ENCODE data around the gene MRPL47.

The MRPL47 gene

DNA sequence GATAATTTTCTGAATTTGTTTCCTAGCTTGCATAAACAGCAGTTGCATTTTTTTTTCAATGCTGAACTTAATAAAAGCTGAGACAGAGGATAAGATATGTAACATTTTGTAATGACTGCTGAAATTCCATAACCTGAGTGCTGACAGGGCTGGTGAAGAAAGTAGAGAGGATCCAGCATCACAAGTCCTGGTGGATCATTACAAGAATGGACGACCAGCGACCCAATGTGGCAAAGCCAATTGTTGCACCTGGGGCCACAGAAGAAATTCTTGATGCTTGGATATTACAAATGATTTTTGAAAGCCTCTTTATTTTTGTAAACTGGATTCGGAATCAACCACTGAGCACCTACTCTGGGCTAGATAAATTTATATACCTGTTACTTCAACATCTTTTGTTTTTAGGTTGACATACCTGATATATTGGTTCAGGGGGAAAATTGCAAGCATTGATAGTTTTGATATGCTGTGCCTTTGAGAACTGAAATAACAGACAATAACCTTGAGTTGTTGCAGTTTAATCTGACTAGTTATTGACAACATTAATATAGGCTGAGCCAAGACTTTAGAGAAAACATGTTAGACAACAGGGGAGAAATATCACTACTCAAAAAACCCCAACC, 45.6 kb downstream of the MRPL47 start:
- H3K9me3 ChIP-seq (ENCODE audit: control insufficient read depth, insufficient read depth, low read length), result no peaks in the 10 kb centered on the region
- H3K9ac ChIP-seq (ENCODE audit: low read depth, low read length), result no peak overlapping the region
- no peaks in the 10 kb centered on the region for H3K4me1 ChIP-seq (ENCODE audit: insufficient read depth, low read length)
- no peaks in the 10 kb centered on the region for H3K36me3 ChIP-seq (ENCODE audit: insufficient read depth, low read length)

DNA sequence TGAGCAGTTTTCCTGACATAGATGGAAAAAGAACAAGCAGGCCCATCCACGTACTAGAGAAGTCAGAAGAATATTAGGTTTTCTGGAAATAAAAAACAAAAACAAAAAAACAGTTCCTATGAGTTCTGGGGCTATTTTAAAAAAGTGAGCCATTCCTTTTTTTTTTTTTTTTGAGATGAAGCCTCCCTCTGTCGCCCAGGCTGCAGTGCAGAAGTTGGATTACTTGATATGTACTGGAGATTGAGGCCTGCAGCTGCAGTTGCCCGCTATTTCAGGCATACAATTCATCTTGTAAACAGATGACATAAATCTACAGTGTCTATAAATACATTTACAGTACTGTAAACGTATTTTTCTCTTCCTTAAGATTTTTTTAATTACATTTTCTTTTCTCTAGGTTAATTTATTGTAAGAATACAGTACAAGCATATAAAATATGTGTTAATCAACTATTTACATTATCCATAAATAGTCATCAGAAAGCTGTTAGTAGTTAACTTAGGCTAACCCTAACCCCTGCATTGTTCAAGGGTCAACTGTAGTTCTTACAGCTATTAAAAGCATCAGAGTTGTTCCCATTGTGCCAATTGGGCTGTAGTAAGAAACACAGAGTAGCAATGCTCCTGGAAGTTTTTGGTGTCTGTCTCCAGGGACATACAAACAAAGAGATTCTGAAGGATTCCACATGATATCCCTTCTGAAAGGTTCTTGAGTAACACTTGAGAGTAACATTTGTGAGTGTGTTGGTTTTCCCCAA, 52.9 kb downstream of the MRPL47 start:
- no peaks in the 10 kb centered on the region for H3K9me3 ChIP-seq (ENCODE audit: control insufficient read depth, insufficient read depth, low read length)
- no peaks in the 10 kb centered on the region for H3K36me3 ChIP-seq (ENCODE audit: insufficient read depth, low read length)
- no peak overlapping the region for H3K9ac ChIP-seq (ENCODE audit: low read depth, low read length)
- H3K4me1 ChIP-seq (ENCODE audit: insufficient read depth, low read length), result peaks cover 7% of the 10 kb centered on the region; the same call in 1 of the 2 replicates

DNA sequence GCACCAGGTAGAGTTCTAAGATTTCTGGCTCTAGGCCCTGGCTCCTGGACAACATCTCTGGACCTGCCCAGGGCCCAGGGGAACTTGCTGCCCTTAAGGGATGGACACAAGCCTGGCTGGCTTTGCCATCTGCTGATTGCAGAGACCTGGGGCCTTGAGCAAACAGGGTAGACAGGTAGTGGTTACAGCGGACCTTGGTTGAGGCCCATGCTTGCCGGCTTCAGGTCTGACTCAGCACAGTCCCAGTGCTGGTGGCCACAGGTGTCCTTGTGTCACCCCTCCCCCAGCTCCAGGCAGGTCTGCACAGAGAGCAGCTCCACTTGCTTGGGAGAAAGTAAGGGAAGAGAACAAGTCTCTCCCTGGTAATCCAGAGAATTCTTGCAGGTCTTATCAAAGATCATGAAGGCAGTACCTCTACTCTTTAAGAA, 57.6 kb downstream of the MRPL47 start:
- Histone ChIP-seq H3K36me3 (ENCODE audit: insufficient read depth, low read length) (no peaks in the 10 kb centered on the region), H3K4me1 (ENCODE audit: insufficient read depth, low read length) (peaks cover 7% of the 10 kb centered on the region; the same call in 1 of the 2 replicates), H3K9ac (ENCODE audit: low read depth, low read length) (peak overlapping the region; percentile 13; the same call in 1 of the 2 replicates), H3K9me3 (ENCODE audit: control insufficient read depth, insufficient read depth, low read length) (no peaks in the 10 kb centered on the region)

DNA sequence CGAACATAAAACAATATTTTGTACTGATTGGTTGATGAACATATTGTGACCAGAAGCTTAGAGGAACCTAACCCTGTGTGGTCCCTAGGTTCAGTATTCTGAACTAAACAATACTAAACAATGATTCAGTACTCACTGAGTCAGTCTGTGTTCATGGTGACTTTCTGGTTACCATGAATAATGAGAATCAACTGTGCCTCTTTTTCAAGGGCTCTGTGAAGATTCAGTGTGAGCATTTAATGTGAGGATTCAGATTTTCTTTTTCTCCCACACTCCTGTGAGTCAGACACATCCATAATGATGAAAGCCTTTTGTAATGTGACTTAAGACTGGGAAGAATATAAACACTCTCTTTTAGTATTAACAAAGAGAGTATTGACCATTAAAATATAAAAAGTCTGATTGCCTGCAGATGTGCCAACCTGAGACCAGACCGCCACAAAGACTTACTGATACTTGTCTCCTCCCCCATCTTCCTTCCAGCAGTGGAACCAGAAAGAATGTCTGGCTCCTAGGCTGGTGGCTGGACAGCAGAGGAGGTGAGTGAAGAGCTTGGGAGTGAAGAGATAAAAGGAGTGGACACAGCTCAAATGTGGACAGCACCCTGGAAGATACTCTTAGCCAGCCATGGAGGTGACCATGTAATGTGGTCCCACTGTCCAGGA, 59.3 kb downstream of the MRPL47 start:
- Histone ChIP-seq H3K36me3 (ENCODE audit: insufficient read depth, low read length) (no peaks in the 10 kb centered on the region), H3K9me3 (ENCODE audit: control insufficient read depth, insufficient read depth, low read length) (no peaks in the 10 kb centered on the region), H3K4me1 (ENCODE audit: insufficient read depth, low read length) (peaks cover 7% of the 10 kb centered on the region; the same call in 1 of the 2 replicates), H3K9ac (ENCODE audit: low read depth, low read length) (no peak overlapping the region)

DNA sequence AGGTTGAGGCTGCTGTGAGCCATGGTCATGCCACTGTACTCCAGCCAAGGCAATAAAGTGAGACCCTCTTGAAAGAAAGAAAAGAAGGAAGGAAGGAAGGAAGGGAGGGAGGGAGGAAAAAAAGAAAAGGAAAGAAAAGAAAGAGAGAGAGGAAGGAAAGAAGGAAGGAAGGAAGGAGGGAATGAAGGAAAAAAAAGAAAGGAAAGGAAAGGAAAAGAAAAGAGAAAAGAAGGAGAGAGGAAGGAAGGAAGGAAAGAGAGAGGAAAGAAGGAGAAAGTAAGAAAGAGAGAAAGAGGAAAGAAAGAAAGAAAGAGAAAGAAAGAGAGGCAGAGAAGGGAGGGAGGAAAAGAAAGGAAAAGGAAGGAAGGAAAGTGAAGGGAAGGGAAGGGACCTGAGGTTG, 62.1 kb downstream of the MRPL47 start:
- no peaks in the 10 kb centered on the region for H3K36me3 ChIP-seq (ENCODE audit: insufficient read depth, low read length)
- no peaks in the 10 kb centered on the region for H3K9me3 ChIP-seq (ENCODE audit: control insufficient read depth, insufficient read depth, low read length)
- H3K4me1 ChIP-seq (ENCODE audit: insufficient read depth, low read length), result peaks cover 7% of the 10 kb centered on the region; the same call in 1 of the 2 replicates
- no peak overlapping the region for H3K9ac ChIP-seq (ENCODE audit: low read depth, low read length)

DNA sequence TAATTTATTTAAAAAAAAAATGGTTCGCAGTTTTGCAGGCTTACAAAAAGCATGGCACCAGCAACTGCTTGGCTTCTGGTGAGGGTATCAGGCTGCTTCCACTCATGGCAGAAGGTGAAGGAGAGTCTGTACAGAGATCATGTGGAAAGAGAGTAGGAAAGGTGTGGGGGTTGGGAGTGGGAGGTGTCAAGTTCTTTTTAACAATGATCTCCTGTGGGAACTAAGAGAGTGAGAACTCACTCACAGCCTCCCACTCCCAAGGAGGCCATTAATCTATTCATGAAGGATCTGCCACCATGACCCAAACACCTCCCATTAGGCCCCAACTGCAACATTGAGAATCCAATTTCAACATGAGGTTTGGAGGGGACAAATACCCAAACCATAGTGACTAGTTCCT, 62.8 kb downstream of the MRPL47 start:
- Histone ChIP-seq H3K36me3 (ENCODE audit: insufficient read depth, low read length) (no peaks in the 10 kb centered on the region), H3K9ac (ENCODE audit: low read depth, low read length) (no peak overlapping the region), H3K9me3 (ENCODE audit: control insufficient read depth, insufficient read depth, low read length) (no peaks in the 10 kb centered on the region), H3K4me1 (ENCODE audit: insufficient read depth, low read length) (no peaks in the 10 kb centered on the region)

DNA sequence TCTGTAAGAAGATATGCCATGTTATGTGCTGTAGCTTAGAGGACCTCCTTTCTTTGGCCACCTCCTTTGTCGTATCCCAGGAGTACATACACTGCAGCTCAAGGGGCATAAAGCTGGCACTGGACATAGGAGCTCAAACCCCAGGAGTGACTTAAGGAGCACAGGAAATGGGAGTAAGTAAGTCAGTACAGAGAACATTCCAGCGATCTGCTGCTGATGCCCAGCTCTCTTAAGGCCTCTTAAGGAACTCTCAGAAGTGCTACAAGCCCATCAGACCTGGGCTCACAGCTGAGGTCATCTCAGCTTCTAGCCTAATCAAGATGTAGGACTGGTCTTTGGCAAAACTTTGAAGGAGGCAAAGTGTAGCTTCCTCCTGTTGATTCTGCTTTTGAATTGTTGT, 63.3 kb downstream of the MRPL47 start:
- Histone ChIP-seq H3K36me3 (ENCODE audit: insufficient read depth, low read length) (no peaks in the 10 kb centered on the region), H3K9ac (ENCODE audit: low read depth, low read length) (no peak overlapping the region), H3K4me1 (ENCODE audit: insufficient read depth, low read length) (no peaks in the 10 kb centered on the region), H3K9me3 (ENCODE audit: control insufficient read depth, insufficient read depth, low read length) (no peaks in the 10 kb centered on the region)
